ENCODE measurements around the gene MEP1A.
"Not testable (repeated sequence)": the region's sequence is repeated elsewhere in the genome, so short reads cannot be mapped to it uniquely, and the experiment has no call there.

MEP1A gene, protein sequence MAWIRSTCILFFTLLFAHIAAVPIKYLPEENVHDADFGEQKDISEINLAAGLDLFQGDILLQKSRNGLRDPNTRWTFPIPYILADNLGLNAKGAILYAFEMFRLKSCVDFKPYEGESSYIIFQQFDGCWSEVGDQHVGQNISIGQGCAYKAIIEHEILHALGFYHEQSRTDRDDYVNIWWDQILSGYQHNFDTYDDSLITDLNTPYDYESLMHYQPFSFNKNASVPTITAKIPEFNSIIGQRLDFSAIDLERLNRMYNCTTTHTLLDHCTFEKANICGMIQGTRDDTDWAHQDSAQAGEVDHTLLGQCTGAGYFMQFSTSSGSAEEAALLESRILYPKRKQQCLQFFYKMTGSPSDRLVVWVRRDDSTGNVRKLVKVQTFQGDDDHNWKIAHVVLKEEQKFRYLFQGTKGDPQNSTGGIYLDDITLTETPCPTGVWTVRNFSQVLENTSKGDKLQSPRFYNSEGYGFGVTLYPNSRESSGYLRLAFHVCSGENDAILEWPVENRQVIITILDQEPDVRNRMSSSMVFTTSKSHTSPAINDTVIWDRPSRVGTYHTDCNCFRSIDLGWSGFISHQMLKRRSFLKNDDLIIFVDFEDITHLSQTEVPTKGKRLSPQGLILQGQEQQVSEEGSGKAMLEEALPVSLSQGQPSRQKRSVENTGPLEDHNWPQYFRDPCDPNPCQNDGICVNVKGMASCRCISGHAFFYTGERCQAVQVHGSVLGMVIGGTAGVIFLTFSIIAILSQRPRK

GRCh38 chr6:46793138-46793537 lies at the start of gene MEP1A:
MEP1A (plus strand) TSS chr6:46793389; CDS start chr6:46793399, 10 bp downstream.
- DNase-seq: no peak

DNA sequence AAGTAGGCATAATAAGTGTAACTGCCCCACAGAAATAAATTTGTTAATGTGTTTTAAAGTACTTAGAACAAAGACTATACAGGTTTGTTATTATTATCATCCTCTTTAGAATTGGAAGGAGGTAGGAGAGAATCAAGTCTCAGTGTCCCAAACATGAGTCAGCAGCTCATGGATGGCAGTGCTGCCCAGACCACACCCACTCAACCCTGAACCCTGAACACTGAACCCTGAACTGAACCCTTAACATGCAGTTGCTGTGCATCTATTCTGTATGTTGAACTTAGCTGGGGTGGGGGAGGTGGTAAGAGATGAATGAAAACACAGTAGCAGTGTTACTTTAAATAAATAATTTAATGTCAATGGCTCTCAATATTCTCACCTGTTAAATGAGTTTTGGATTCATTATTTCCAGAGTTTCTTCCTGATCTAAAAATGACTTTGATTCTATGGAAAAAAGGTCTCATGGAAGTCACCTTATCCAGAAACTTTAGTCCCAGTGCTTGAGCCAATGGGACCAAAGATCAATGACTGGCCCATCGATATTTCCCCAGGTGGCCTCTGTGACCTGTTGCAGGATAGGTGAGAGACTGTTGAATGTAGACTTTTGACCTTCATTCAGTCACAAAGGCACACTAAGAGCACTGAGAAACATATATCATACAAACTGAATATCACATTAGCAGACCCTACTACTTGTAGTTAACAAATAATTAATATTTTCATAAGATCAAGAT lies 49.6 kb upstream of the MEP1A start:
- DNase-seq: no peak

- not testable (repeated sequence) for DNase-seq
These were observed 48.9 kb upstream of the MEP1A start for GRCh38 chr6:46744159-46744725.

GRCh38 chr6:46745973-46746372 lies 47.2 kb upstream of the MEP1A start:
- DNase-seq: no peak

GRCh38 chr6:46746696-46747095 lies 46.5 kb upstream of the MEP1A start, which contains the start of gene ANKRD66:
ANKRD66 (plus strand) TSS chr6:46746933; CDS start chr6:46751949, 5,016 bp downstream.
- DNase-seq: no peak

- no peak for DNase-seq
These were observed 44.2 kb upstream of the MEP1A start for GRCh38 chr6:46748940-46749503.

- DNase-seq: no peak
These were observed 43.5 kb upstream of the MEP1A start for GRCh38 chr6:46749731-46750130.

DNA sequence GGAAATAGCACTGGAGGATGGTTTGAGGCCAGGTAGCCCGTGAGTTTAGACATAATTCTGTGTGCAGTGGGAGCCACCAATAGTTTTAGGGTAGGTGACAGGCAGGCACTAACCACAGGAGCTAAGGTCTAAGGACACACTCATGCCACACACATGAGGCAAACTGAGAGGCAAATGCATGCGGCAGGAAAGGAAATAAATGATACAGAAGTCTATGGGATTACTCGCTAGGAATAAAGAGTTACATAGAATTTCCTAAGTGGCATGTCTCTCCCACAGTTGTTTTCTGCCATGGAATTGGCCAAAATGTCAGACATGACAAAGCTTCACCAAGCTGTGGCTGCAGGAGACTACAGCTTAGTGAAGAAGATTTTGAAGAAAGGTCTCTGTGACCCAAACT lies 41.5 kb upstream of the MEP1A start:
- no peak for DNase-seq

DNA sequence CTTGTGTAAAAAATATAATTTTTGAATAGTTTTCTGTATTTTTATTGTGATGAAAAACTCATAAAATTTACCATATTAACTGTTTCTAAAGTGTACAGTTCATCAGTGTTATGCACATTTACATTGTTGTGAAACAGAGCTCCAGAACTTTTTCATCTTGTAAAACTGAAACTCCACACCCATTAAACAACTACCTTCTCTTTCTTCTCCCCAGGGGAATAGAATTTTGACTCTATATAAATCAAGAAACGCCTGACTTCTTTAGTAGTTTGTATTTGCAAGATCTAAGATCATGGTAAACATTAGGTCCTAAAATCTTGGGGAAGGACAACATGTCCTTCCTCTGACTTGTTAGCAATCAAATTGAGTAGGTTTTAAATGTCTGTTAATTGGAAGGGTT lies 37.3 kb upstream of the MEP1A start:
- no peak for DNase-seq

DNA sequence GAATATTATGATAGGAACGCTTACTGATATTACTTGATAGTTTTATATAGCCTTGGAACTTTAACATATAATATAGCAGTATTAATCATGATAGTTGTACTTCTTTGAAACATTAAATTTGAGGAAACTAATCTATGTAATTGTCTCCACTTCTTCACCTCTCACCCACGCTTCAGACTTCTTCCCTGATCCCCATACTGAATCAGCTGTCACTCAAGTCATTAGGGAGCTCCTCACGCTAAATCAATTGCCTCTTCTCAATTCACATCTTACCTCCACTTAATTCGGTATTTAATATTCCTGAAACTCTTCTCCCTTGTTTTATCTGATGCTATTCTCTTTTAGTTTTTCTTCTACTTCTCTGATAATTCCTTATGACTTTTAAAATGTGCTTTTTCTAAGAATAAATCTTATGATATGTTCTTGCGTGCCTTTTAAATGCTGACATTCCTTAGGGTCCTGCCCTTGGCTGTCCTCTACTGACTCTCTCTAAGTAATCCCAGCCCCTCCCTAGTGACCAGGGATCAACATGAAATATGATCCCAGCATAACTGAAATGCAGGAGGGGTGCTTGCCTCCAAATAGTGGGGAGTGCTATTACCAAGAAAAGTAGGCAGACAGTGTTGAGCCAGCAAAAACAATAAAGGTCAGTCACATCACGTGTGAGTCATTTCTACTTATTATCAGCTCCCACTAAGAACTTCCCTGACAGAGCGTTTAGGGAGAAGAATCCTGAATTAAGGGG lies 36.5 kb upstream of the MEP1A start:
- no peak for DNase-seq

GRCh38 chr6:46757214-46757596 lies 36.0 kb upstream of the MEP1A start:
- no peak for DNase-seq

GRCh38 chr6:46758960-46759753 lies 34.0 kb upstream of the MEP1A start:
- DNase-seq: no peak

GRCh38 chr6:46760925-46761324 lies 32.3 kb upstream of the MEP1A start:
- no peak for DNase-seq

DNA sequence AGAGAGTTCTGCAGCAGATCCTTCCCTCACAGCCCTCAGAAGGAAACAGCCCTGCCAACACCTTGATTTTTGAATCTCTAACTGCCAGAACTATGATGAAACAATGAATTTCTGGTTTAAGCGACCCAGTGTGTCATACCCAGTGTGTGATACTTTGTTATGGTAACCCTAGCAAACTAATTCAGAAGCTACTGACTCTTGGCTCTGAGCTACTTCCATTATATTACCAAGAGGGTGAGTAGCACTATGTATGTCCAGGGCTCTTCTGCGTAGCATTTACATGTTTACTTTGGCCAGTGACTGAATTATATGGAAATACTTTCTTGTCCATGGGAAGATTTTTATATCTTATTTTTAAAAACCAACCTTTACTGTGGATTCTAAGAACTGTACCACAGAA lies 29.7 kb upstream of the MEP1A start:
- DNase-seq: no peak

DNA sequence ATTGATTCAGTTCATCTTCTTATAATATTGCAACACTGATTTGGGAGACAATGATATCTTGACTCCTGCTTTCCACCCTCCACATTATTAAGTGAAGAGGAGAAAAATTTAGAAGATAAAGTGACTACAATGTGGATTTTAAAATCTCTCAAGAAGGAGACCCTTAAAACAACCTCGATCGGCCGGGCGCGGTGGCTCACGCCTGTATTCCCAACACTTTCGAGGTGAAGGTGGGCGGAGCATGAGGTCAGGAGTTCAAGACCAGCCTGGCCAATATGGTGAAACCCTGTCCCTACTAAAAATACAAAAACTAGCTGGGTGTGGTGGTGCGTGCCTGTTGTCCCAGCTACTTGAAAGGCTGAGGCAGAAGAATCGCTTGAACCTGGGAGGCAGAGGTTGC lies 28.9 kb upstream of the MEP1A start:
- not testable (repeated sequence) for DNase-seq

DNA sequence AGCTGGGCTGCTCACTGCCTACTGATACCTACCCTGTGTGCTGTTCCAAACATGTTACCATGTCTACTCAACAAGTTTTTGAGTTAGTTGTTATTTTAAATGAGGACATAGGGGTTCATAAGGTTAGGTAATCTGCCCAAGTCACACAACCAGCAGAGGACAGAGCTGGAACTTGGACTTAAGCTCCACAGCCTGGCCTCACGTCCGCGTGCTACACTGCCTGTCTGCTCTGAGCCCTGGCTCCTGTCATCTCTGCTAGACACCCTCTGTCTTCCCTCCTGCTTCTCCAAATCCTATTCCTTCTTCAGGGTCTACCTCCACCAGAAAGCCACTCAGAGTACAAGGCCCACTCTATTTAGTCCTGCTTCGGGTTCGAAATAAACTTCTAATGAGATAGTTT lies 28.2 kb upstream of the MEP1A start:
- no peak for DNase-seq

- no peak for DNase-seq
These were observed 21.2 kb upstream of the MEP1A start for GRCh38 chr6:46772016-46772415.

DNA sequence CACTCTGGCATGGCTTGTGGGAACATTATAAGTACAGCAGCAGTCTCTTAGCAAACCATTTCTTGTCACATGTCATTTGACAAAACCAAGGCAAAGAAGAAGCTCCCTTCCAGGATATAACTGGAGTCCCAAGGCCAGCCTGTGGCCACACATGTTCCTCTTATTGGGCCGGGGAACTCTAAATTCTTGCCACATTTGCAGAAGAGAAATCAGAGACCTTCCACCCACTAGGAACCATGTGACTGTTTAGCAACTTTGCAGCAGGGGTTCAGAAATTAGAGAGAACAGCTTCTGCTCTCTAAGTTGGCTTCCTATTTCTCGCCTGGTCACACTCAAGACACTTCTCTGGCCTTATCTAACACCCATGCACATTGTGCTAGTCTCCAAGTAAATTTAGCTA lies 20.4 kb upstream of the MEP1A start:
- DNase-seq: peak; percentile 25 to 61

DNA sequence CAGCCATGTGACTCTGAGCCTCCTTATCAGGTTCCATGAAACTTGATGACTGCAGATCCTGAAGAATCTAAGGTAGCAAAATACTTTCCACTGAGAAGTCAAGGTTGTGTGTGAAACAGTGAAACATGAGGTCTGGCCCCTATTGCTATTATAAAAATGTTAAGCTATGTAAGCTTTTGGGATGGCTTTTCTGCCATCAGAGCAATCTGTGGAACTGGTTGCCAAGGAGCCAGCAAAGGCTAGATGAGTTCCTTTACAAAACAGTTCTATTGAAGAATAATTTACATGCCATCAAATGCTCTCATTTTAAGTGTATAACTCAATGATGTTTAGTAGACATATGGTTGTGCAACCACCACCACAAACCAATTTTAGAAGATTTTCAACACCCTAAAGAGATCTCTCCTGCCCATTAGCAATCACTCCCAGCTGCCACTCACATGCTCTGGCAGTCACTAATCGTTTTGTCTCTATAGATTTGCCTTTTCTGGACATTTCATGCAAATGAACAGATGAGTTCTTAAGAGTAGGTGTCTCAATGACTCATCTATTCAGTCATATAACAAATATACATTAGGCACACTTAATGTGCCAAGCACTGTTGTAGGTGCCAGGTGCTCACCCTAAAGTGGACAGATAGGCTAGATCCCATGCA lies 19.9 kb upstream of the MEP1A start:
- no peak for DNase-seq

DNA sequence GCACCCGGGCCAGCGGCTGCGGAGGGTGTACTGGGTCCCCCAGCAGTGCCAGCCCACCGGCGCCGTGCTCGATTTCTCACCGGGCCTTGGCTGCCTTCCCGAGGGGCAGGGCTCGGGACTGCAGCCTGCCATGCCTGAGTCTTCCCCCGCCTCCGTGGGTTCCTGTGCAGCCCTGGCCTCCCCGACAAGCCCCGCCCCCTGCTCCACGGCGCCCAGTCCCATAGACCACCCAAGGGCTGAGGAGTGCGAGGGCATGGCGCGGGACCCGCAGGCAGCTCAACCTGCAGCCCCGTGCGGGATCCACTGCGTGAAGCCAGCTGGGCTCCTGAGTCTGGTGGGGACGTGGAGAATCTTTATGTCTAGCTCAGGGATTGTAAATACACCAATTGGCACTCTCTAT lies 18.5 kb upstream of the MEP1A start:
- DNase-seq: not testable (repeated sequence)
